ENCODE results near the gene GPNMB.
"Not testable (repeated sequence)": the region's sequence is repeated elsewhere in the genome, so short reads cannot be mapped to it uniquely, and the experiment has no call there.

GPNMB gene

GRCh38 chr7:23312141-23312540, 65.6 kb downstream of the GPNMB start:
- not testable (repeated sequence) for DNase-seq

GRCh38 chr7:23315366-23315765, 68.8 kb downstream of the GPNMB start:
- no peak for DNase-seq

Data from CD4-positive, alpha-beta T cell treated with Interleukin-17A for 4 hours (primary cell).